Activated gamma-delta T cell (primary cell): ENCODE measurements around the gene CDK18.

Experiments used
- DNase-seq: peaks from one replicate; lab custom pipeline; 2025; lab: John Stamatoyannopoulos, UW

CDK18 gene

GRCh38 chr1:205570173-205570501 lies 65.7 kb downstream of the CDK18 start:
- no peak for DNase-seq

DNA sequence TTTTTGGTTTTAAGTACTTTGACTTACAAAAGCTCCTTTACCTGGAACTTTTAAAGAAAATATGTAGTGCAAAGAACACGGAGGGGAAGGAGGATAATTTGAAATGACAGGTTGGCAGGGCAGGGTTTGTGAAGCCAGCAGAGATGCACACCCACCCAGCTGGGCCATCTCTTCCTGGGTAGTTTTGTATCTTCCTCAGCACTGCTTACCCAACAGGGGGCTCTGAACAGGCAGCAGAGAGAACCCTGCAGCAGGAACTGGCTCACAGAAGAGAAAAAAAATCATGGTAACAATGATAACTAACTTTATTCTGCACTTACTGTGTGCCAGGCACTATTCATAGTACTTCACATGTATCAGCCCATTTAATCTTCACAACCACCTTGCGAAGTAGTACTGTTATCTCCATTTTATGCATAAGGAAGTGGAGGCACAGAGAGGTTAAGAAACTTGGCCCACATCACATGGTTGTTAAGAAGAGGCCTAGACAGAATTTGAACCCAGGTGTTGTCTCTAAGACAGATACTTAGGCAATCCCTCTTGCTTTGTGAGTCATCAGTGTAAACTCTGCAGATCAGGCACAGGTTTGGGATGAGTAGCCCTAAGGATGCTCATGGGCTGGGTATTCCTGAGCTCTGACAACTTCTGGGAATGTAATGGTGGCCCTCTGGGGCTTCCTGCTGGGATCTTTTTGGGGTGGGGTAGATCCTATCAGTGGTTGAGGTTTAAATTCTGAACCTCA lies 66.5 kb downstream of the CDK18 start:
- DNase-seq, result no peak

GRCh38 chr1:205571747-205572146 lies 67.3 kb downstream of the CDK18 start:
- DNase-seq, result no peak

DNA sequence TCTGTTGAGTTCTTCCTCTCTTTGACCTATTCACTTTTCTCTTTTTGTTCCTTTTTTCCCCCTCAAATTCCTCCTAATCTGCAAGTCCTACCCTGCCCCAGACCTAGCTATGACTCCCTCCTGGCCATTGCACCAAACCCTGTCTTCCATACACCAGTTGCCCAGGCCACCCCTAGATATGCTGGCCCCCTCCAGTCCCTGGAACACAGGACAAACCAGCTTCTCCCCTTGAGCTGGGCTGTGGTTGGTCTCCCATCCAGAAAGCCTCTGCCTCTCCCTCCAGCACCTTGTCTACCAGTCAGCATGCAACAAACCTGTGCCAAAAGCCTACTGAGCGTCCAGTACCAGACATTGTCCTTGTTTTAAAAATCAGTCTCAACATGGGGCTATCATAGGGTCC lies 68.0 kb downstream of the CDK18 start:
- no peak for DNase-seq

DNA sequence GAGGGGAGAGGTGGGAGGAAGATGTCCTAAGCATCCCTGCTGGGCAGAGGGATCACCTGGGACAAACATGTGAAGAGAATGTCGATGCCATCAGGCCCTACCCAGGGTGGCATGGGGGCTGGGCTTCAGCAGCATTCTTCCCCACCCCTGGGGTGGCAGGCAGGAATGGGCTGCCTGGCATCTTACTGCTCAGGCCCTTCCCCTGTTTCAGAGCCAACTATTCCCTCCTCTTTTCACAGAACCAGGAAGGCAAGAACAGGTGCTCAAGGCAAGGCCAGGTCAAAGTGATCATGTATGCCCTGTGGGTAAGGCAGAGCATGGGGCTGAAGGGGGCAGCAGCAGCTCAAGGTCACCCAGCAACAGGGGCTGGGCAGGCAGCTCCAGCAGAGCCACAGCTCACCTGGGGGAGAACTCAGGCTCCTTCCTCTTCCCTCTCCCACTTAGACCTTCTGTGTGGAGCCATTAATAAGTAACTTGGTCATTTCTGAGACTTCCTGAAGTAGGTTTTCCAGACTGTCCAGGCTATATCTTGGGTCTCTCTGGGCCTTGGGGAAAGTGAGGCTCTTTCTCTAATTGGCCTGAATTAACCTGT lies 70.9 kb downstream of the CDK18 start:
- no peak for DNase-seq

GRCh38 chr1:205576011-205576410 lies 71.5 kb downstream of the CDK18 start:
- no peak for DNase-seq

GRCh38 chr1:205576805-205577761 lies 72.6 kb downstream of the CDK18 start:
- no peak for DNase-seq

DNA sequence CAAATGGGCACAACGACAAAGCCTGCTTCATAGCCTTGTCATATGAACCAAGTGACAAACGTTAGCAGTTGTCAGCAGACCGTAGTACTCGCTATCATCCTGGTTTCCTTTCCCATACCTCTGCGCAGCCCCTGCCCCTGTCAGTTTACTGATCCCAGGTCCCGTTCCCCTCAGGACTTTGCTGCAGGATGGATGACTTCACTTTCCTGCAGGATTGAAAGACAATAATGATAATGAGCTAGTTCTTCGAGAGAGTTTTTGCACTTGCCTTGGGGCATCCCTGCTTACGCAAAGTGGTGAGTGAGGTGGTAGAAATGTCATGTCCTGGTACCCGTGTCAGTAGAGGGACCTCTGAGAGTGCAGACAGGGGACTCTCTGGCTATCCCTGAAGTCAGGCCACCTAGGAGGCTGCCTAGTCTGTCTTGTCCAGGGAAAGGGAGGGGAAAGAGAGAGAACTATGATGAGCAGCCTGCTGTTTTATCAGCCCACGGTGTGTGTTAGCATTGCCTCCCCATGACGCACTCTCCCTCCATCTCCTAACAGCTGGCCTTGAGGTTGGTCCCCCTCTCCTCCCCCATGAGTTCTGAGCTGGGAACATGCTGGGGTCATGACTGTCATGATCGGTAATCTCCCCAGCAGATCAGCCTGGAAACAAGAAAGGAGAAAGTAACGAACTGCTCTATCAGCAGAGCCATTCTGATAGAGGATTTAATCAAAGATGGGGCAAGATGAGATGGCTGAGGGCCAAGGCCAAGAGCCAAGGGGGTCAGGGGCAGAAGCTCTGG lies 73.6 kb downstream of the CDK18 start:
- no peak for DNase-seq

DNA sequence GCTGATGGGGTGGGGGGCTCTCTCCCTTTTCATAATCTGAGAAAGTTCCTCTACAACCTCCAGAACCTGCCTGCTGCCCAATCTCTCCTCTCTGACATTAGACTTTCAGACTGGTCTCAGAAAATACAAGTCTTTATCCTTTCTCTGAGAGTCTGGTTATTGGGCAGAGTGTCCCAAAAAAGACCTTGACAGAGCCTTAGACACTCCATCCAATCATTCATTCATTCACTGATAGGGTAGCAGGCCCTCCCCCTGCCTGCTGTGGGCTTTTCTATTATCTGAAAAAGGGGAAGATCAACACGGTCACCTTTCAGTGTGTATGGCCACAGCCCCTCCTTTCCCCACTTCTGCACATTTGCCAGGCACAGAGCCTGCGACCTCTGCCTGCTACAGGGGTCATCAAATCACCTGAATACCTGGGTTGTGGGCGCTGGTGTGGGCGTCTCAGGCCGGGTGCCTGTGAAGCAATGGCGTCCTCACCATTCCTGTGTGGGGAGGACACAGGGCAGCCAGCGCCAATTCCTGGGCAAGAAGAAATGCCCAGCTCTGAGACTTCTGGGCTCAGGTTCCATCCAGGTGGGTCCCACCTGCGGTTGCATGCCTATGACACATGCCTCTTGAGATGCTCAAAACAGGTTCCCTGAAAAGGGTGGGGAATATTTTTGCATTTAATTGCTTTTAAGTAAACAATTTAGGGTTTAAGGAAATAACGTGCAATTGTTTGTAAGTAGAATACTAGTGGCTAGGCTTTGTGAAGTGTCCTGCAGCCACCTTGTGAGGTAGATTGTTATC lies 74.5 kb downstream of the CDK18 start:
- no peak for DNase-seq

GRCh38 chr1:205579711-205580110 lies 75.2 kb downstream of the CDK18 start:
- no peak for DNase-seq

GRCh38 chr1:205580140-205580922 lies 75.9 kb downstream of the CDK18 start:
- no peak for DNase-seq

DNA sequence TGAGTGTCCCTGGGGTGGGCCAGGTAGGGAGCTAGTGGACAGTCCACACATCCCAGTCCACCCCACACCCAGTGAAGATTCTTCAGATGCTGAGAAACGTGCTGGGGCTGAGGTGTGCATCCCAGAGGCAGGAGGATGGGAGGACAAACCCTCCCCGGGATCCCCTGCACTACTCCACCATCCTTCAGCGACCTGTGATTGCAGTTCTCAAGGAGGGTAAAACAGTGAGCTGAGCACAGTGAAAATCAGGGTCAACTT lies 76.4 kb downstream of the CDK18 start:
- DNase-seq, result no peak

GRCh38 chr1:205581321-205581980 lies 77.0 kb downstream of the CDK18 start:
- no peak for DNase-seq

DNA sequence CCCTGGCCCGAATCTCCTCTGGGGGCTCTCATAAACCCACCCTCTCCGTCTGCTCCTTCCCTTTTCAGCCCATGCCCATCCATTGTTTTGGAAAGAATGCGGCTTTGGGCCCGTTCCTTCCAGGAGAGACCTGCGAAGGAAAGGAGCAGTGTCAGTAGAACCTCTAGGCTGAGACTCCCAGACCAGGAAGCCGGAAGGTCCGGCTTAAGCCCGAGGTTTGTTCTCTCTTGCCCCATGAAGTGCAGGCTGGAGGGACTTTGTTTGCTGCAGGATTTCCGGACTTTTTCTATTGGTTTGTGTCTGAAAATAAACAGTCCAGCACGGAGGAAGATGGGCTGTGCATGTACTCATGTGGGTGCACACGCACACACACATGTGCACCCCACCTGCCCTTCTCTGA lies 77.6 kb downstream of the CDK18 start:
- DNase-seq, result no peak
